ENCODE data around the gene GUCD1. TPM values are rescaled to one million over a fixed set of nuclear protein-coding genes. Genes with fewer than 3 reads are reported as not detected.

The GUCD1 gene
- total RNA-seq, 1 experiment from 2014 or later, result 144 TPM

GRCh38 chr22:24502541-24502940, 52.4 kb downstream of the GUCD1 start:
- no peak overlapping the region for H3K4me2 ChIP-seq (ENCODE audit: low read depth, low read length, poor library complexity, severe bottlenecking)
- no peak for DNase-seq
- H3K36me3 ChIP-seq (ENCODE audit: insufficient read depth, low read length), result no peaks in the 10 kb centered on the region
- no peaks in the 10 kb centered on the region for H4K20me1 ChIP-seq (ENCODE audit: insufficient read depth, low read depth, low read length)
- H3K79me2 ChIP-seq (ENCODE audit: low read length), result no peaks in the 10 kb centered on the region
- H3K9ac ChIP-seq (ENCODE audit: low read length), result no peak overlapping the region
- H3K9me2 ChIP-seq (replicated peaks; ENCODE audit: insufficient read depth, low read length), result no peaks in the 10 kb centered on the region
- no peaks in the 10 kb centered on the region for H3K27me3 ChIP-seq (ENCODE audit: low read length)
- H3K9me3 ChIP-seq (ENCODE audit: low read length), result no peaks in the 10 kb centered on the region
- peaks cover 41% of the 10 kb centered on the region for H3K4me1 ChIP-seq (ENCODE audit: low read length)
- H3K27ac ChIP-seq (ENCODE audit: low read length), result no peak overlapping the region
- no peak overlapping the region for H2AFZ ChIP-seq (ENCODE audit: low read length)
- H3K4me3 ChIP-seq (ENCODE audit: low read length), result no peak overlapping the region

- Histone ChIP-seq H3K9me2 (replicated peaks; ENCODE audit: insufficient read depth, low read length) (no peaks in the 10 kb centered on the region), H3K27ac (ENCODE audit: low read length) (no peak overlapping the region), H3K9me3 (ENCODE audit: low read length) (no peaks in the 10 kb centered on the region), H2AFZ (ENCODE audit: low read length) (no peak overlapping the region), H4K20me1 (ENCODE audit: insufficient read depth, low read depth, low read length) (no peaks in the 10 kb centered on the region), H3K4me3 (ENCODE audit: low read length) (no peak overlapping the region), H3K4me1 (ENCODE audit: low read length) (peaks cover 36% of the 10 kb centered on the region), H3K36me3 (ENCODE audit: insufficient read depth, low read length) (no peaks in the 10 kb centered on the region), H3K79me2 (ENCODE audit: low read length) (no peaks in the 10 kb centered on the region), H3K4me2 (ENCODE audit: low read depth, low read length, poor library complexity, severe bottlenecking) (no peak overlapping the region), H3K27me3 (ENCODE audit: low read length) (no peaks in the 10 kb centered on the region), H3K9ac (ENCODE audit: low read length) (no peak overlapping the region)
- no peak for DNase-seq
These were observed 52.9 kb downstream of the GUCD1 start for GRCh38 chr22:24502034-24502433.

GRCh38 chr22:24501301-24502005, 53.5 kb downstream of the GUCD1 start:
- no peak for DNase-seq
- no peaks in the 10 kb centered on the region for H3K27me3 ChIP-seq (ENCODE audit: low read length)
- H2AFZ ChIP-seq (ENCODE audit: low read length), result no peak overlapping the region
- no peaks in the 10 kb centered on the region for H3K9me2 ChIP-seq (replicated peaks; ENCODE audit: insufficient read depth, low read length)
- no peaks in the 10 kb centered on the region for H3K9me3 ChIP-seq (ENCODE audit: low read length)
- H4K20me1 ChIP-seq (ENCODE audit: insufficient read depth, low read depth, low read length), result no peaks in the 10 kb centered on the region
- H3K4me2 ChIP-seq (ENCODE audit: low read depth, low read length, poor library complexity, severe bottlenecking), result no peak overlapping the region
- H3K4me3 ChIP-seq (ENCODE audit: low read length), result no peak overlapping the region
- no peak overlapping the region for H3K9ac ChIP-seq (ENCODE audit: low read length)
- no peaks in the 10 kb centered on the region for H3K36me3 ChIP-seq (ENCODE audit: insufficient read depth, low read length)
- no peak overlapping the region for H3K27ac ChIP-seq (ENCODE audit: low read length)
- H3K79me2 ChIP-seq (ENCODE audit: low read length), result no peaks in the 10 kb centered on the region
- peaks cover 30% of the 10 kb centered on the region for H3K4me1 ChIP-seq (ENCODE audit: low read length)

GRCh38 chr22:24500277-24500820, 54.6 kb downstream of the GUCD1 start:
- Histone ChIP-seq H3K27me3 (ENCODE audit: low read length) (no peaks in the 10 kb centered on the region), H3K9me3 (ENCODE audit: low read length) (no peaks in the 10 kb centered on the region), H3K9ac (ENCODE audit: low read length) (no peak overlapping the region), H3K4me1 (ENCODE audit: low read length) (peaks cover 27% of the 10 kb centered on the region), H3K79me2 (ENCODE audit: low read length) (no peaks in the 10 kb centered on the region), H3K4me2 (ENCODE audit: low read depth, low read length, poor library complexity, severe bottlenecking) (no peak overlapping the region), H3K4me3 (ENCODE audit: low read length) (no peak overlapping the region), H4K20me1 (ENCODE audit: insufficient read depth, low read depth, low read length) (no peaks in the 10 kb centered on the region), H2AFZ (ENCODE audit: low read length) (no peak overlapping the region), H3K9me2 (replicated peaks; ENCODE audit: insufficient read depth, low read length) (no peaks in the 10 kb centered on the region), H3K36me3 (ENCODE audit: insufficient read depth, low read length) (no peaks in the 10 kb centered on the region), H3K27ac (ENCODE audit: low read length) (no peak overlapping the region)
- DNase-seq, result no peak

- Histone ChIP-seq H3K4me1 (ENCODE audit: low read length) (peaks cover 21% of the 10 kb centered on the region), H3K27me3 (ENCODE audit: low read length) (no peaks in the 10 kb centered on the region), H3K79me2 (ENCODE audit: low read length) (no peaks in the 10 kb centered on the region), H3K9ac (ENCODE audit: low read length) (no peak overlapping the region), H2AFZ (ENCODE audit: low read length) (no peak overlapping the region), H3K9me3 (ENCODE audit: low read length) (no peaks in the 10 kb centered on the region), H3K4me2 (ENCODE audit: low read depth, low read length, poor library complexity, severe bottlenecking) (no peak overlapping the region), H4K20me1 (ENCODE audit: insufficient read depth, low read depth, low read length) (no peaks in the 10 kb centered on the region), H3K36me3 (ENCODE audit: insufficient read depth, low read length) (no peaks in the 10 kb centered on the region), H3K9me2 (replicated peaks; ENCODE audit: insufficient read depth, low read length) (no peaks in the 10 kb centered on the region), H3K27ac (ENCODE audit: low read length) (no peak overlapping the region), H3K4me3 (ENCODE audit: low read length) (no peak overlapping the region)
- no peak for DNase-seq
These were observed 55.1 kb downstream of the GUCD1 start for GRCh38 chr22:24499706-24500276.

- Histone ChIP-seq H3K9me3 (ENCODE audit: low read length) (no peaks in the 10 kb centered on the region), H3K27me3 (ENCODE audit: low read length) (no peaks in the 10 kb centered on the region), H3K4me3 (ENCODE audit: low read length) (no peak overlapping the region), H4K20me1 (ENCODE audit: insufficient read depth, low read depth, low read length) (no peaks in the 10 kb centered on the region), H3K4me2 (ENCODE audit: low read depth, low read length, poor library complexity, severe bottlenecking) (no peak overlapping the region), H3K27ac (ENCODE audit: low read length) (no peak overlapping the region), H2AFZ (ENCODE audit: low read length) (no peak overlapping the region), H3K9ac (ENCODE audit: low read length) (no peak overlapping the region), H3K36me3 (ENCODE audit: insufficient read depth, low read length) (no peaks in the 10 kb centered on the region), H3K4me1 (ENCODE audit: low read length) (peaks cover 15% of the 10 kb centered on the region), H3K79me2 (ENCODE audit: low read length) (no peaks in the 10 kb centered on the region), H3K9me2 (replicated peaks; ENCODE audit: insufficient read depth, low read length) (no peaks in the 10 kb centered on the region)
- DNase-seq, result no peak
These were observed 56.1 kb downstream of the GUCD1 start for GRCh38 chr22:24498824-24499223.

GRCh38 chr22:24497841-24498258, 57.1 kb downstream of the GUCD1 start:
- no peak overlapping the region for H3K4me3 ChIP-seq (ENCODE audit: low read length)
- H3K79me2 ChIP-seq (ENCODE audit: low read length), result no peaks in the 10 kb centered on the region
- no peaks in the 10 kb centered on the region for H3K9me2 ChIP-seq (replicated peaks; ENCODE audit: insufficient read depth, low read length)
- no peaks in the 10 kb centered on the region for H3K27me3 ChIP-seq (ENCODE audit: low read length)
- H3K4me2 ChIP-seq (ENCODE audit: low read depth, low read length, poor library complexity, severe bottlenecking), result no peak overlapping the region
- no peak overlapping the region for H3K9ac ChIP-seq (ENCODE audit: low read length)
- no peaks in the 10 kb centered on the region for H3K36me3 ChIP-seq (ENCODE audit: insufficient read depth, low read length)
- no peak overlapping the region for H3K27ac ChIP-seq (ENCODE audit: low read length)
- no peaks in the 10 kb centered on the region for H4K20me1 ChIP-seq (ENCODE audit: insufficient read depth, low read depth, low read length)
- no peak for DNase-seq
- no peak overlapping the region for H2AFZ ChIP-seq (ENCODE audit: low read length)
- peaks cover 5% of the 10 kb centered on the region for H3K4me1 ChIP-seq (ENCODE audit: low read length)
- H3K9me3 ChIP-seq (ENCODE audit: low read length), result no peaks in the 10 kb centered on the region

- Histone ChIP-seq H3K4me1 (ENCODE audit: low read length) (no peaks in the 10 kb centered on the region), H3K4me2 (ENCODE audit: low read depth, low read length, poor library complexity, severe bottlenecking) (no peak overlapping the region), H3K36me3 (ENCODE audit: insufficient read depth, low read length) (no peaks in the 10 kb centered on the region), H3K9ac (ENCODE audit: low read length) (no peak overlapping the region), H3K9me2 (replicated peaks; ENCODE audit: insufficient read depth, low read length) (no peaks in the 10 kb centered on the region), H3K9me3 (ENCODE audit: low read length) (no peaks in the 10 kb centered on the region), H3K4me3 (ENCODE audit: low read length) (no peak overlapping the region), H3K27ac (ENCODE audit: low read length) (no peak overlapping the region), H3K79me2 (ENCODE audit: low read length) (no peaks in the 10 kb centered on the region), H3K27me3 (ENCODE audit: low read length) (no peaks in the 10 kb centered on the region), H4K20me1 (ENCODE audit: insufficient read depth, low read depth, low read length) (no peaks in the 10 kb centered on the region), H2AFZ (ENCODE audit: low read length) (no peak overlapping the region)
- no peak for DNase-seq
These were observed 58.3 kb downstream of the GUCD1 start for GRCh38 chr22:24496661-24497060.

All from Karpas-422 (cell line).